HL-60 (cell line): ENCODE results near the gene GSK3B.

Experiments
- DNase-seq, 2 experiments: peaks; one replicate each; pipeline ENCODE4 v3.0.0-alpha.2; 2010 to 2020; ENCODE audit warnings: low read depth in 1 of 2, low spot score in 1 of 2
- H3K27ac ChIP-seq: fragments of 250-450 bp; sonication (Bioruptor Pico); replicated peaks from 2 replicates; pipeline ENCODE4 v1.5.1; 2020; ENCODE audit warnings: mild to moderate bottlenecking, moderate library complexity
- H3K27me3 ChIP-seq: fragments of 250-450 bp; sonication (Bioruptor Pico); 2 replicates; pipeline ENCODE4 v1.5.1; 2021; ENCODE audit warnings: mild to moderate bottlenecking, moderate library complexity; ENCODE audit not compliant: insufficient read depth, poor library complexity, severe bottlenecking
- H3K4me3 ChIP-seq: replicated peaks from 2 replicates; pipeline ENCODE4 v1.5.1; 2011; ENCODE audit warnings: mild to moderate bottlenecking, control low read depth, low read length; ENCODE audit not compliant: insufficient read depth
- GABPA ChIP-seq: IDR thresholded peaks from 2 replicates; pipeline ENCODE4 v1.6.1; 2012; ENCODE audit warnings: low read depth
- POLR2AphosphoS5 ChIP-seq: IDR thresholded peaks from 2 replicates; pipeline ENCODE4 v1.6.1; 2012; ENCODE audit warnings: low read depth
- SPI1 ChIP-seq: IDR thresholded peaks from 2 replicates; pipeline ENCODE4 v1.6.1; 2012; ENCODE audit warnings: low read depth, mild to moderate bottlenecking, borderline replicate concordance
- TF ChIP-seq, protein P1 (sequence below): IDR thresholded peaks from one replicate; pipeline ENCODE4 v1.5.1; 2011; ENCODE audit warnings: low read length, control low read depth, inconsistent platforms; ENCODE audit not compliant: insufficient read depth
- TF ChIP-seq, protein P2 (sequence below): IDR thresholded peaks from 2 replicates; pipeline ENCODE4 v1.6.1; 2012; ENCODE audit warnings: low read depth; ENCODE audit not compliant: insufficient replicate concordance

The GSK3B gene

DNA sequence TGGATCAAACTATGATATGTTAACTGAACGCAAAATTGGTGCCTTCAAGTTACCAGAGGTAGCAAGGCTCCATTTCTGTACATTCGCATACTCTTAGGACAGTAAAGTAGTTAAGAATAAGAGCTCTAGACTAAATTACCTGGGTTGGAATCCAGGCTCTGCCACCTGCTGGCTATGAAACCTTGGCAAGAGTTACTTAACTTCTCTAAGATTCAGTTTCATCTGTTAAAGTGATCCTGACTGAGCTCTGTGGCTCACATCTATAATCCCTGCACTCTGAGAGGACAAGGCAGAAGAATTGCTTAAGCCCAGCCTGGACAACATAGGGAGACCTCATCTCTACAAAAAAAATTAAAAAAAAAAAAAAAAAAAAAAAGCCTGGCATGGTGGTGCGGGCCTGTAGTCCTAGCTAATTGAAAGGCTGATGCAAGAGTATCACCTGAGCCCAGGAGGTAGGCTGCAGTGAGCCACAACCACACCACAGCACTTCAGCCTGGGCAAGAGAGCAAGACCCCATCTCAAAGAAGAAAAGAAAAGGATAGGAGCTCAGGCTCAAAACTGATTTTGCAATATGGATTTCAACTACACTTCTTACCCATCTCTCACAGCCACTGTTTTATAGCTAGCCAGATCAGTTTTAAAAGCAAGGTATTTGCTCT is 21.3 kb downstream of the GSK3B start:
- DNase-seq = no peak
- no peaks in the 10 kb centered on the region for H3K27me3 ChIP-seq

DNA sequence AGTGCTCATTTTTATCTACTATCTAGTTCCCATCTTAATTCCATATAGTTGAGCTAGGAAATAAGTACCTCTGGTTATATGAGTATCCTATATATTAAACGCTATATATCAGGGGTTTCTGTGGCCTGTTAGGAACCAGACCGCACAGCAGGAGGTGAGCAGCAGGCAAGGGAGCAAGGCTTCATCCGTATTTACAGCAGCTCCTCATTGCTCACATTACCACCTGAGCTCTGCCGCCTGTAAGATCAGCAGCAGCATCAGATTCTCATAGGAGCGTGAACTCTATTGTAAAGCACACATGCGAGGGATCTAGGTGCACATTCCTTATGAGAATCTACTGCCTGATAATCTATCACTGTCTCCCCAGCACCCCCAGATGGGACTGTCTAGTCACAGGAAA is 23.0 kb downstream of the GSK3B start:
- Histone ChIP-seq H3K27ac (no peak overlapping the region), H3K27me3 (no peaks in the 10 kb centered on the region), H3K4me3 (no peak overlapping the region)
- TF ChIP-seq GABPA (no peak), SPI1 (no peak), POLR2AphosphoS5 (no peak)
- TF ChIP-seq, protein P1, sequence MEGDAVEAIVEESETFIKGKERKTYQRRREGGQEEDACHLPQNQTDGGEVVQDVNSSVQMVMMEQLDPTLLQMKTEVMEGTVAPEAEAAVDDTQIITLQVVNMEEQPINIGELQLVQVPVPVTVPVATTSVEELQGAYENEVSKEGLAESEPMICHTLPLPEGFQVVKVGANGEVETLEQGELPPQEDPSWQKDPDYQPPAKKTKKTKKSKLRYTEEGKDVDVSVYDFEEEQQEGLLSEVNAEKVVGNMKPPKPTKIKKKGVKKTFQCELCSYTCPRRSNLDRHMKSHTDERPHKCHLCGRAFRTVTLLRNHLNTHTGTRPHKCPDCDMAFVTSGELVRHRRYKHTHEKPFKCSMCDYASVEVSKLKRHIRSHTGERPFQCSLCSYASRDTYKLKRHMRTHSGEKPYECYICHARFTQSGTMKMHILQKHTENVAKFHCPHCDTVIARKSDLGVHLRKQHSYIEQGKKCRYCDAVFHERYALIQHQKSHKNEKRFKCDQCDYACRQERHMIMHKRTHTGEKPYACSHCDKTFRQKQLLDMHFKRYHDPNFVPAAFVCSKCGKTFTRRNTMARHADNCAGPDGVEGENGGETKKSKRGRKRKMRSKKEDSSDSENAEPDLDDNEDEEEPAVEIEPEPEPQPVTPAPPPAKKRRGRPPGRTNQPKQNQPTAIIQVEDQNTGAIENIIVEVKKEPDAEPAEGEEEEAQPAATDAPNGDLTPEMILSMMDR = no peak
- TF ChIP-seq, protein P2, sequence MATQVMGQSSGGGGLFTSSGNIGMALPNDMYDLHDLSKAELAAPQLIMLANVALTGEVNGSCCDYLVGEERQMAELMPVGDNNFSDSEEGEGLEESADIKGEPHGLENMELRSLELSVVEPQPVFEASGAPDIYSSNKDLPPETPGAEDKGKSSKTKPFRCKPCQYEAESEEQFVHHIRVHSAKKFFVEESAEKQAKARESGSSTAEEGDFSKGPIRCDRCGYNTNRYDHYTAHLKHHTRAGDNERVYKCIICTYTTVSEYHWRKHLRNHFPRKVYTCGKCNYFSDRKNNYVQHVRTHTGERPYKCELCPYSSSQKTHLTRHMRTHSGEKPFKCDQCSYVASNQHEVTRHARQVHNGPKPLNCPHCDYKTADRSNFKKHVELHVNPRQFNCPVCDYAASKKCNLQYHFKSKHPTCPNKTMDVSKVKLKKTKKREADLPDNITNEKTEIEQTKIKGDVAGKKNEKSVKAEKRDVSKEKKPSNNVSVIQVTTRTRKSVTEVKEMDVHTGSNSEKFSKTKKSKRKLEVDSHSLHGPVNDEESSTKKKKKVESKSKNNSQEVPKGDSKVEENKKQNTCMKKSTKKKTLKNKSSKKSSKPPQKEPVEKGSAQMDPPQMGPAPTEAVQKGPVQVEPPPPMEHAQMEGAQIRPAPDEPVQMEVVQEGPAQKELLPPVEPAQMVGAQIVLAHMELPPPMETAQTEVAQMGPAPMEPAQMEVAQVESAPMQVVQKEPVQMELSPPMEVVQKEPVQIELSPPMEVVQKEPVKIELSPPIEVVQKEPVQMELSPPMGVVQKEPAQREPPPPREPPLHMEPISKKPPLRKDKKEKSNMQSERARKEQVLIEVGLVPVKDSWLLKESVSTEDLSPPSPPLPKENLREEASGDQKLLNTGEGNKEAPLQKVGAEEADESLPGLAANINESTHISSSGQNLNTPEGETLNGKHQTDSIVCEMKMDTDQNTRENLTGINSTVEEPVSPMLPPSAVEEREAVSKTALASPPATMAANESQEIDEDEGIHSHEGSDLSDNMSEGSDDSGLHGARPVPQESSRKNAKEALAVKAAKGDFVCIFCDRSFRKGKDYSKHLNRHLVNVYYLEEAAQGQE = no peak
- no peak for DNase-seq

More for the DNA sequence above, 21.3 kb downstream of the GSK3B start:
- no peak overlapping the region for H3K4me3 ChIP-seq
- H3K27ac ChIP-seq = no peak overlapping the region
- TF ChIP-seq, protein P2 = no peak
- TF ChIP-seq POLR2AphosphoS5 = no peak
- no peak for TF ChIP-seq SPI1
- TF ChIP-seq, protein P1 = no peak
- no peak for TF ChIP-seq GABPA

DNA sequence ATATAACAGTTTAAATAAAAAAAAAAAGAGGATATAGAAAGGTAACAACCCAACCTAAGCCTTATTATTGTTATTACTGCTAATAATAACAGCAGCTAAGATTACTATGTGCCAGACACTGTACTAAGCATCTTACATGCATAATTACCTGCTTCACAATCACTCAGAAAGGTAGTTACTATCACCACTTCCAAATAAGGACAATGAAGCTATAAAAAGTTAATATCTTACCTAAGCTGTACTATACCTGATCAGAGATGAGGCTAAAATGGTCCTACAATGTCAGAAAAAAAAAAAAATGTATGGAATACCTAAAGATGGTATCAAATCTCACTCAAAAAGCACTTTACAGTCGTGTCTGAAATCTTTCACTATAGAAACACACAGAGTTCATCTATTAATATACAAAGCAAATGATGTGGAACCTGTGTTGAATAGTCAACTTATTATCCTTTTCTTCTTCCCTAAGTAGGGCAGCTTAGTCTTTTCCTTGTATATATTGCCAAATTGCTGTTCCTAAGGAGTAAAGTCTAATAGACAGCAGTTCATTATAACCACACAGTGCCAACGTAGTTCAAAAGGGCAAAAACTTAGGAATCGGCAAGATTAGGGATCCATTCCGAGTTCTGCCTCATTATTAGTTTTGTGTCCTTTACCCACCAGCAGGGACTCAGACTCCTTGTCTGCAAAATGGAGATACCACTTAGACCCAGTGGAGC is 23.8 kb downstream of the GSK3B start:
- no peaks in the 10 kb centered on the region for H3K27me3 ChIP-seq
- TF ChIP-seq POLR2AphosphoS5 = no peak
- TF ChIP-seq, protein P1 = no peak
- TF ChIP-seq, protein P2 = no peak
- TF ChIP-seq GABPA = no peak
- TF ChIP-seq SPI1 = no peak
- H3K27ac ChIP-seq = no peak overlapping the region
- no peak overlapping the region for H3K4me3 ChIP-seq
- DNase-seq = no peak
